NCI-H524 treated with DMSO at 0.1 percent for 48 hours (cell line): Measurements from ENCODE around the gene TUBGCP3.

Experiments used
- DNase-seq: peaks from one replicate; lab custom pipeline; 2025; lab: John Stamatoyannopoulos, UW

The TUBGCP3 gene

GRCh38 chr13:112617754-112618375 is 29.9 kb upstream of the TUBGCP3 start:
- no peak for DNase-seq

GRCh38 chr13:112616586-112617362 is 28.8 kb upstream of the TUBGCP3 start:
- DNase-seq: no peak

GRCh38 chr13:112615391-112615790 is 27.4 kb upstream of the TUBGCP3 start:
- no peak for DNase-seq

- no peak for DNase-seq
Observed at GRCh38 chr13:112614835-112615234, 26.9 kb upstream of the TUBGCP3 start.

- no peak for DNase-seq
Observed at GRCh38 chr13:112608212-112608611, 20.3 kb upstream of the TUBGCP3 start.

- DNase-seq: peak; percentile 39
Observed at GRCh38 chr13:112606109-112607001, 18.4 kb upstream of the TUBGCP3 start.

- DNase-seq: no peak
Observed at GRCh38 chr13:112605531-112605990, 17.6 kb upstream of the TUBGCP3 start.

GRCh38 chr13:112603641-112604225 is 15.8 kb upstream of the TUBGCP3 start:
- no peak for DNase-seq

- no peak for DNase-seq
Observed at GRCh38 chr13:112602189-112602588, 14.2 kb upstream of the TUBGCP3 start.

- DNase-seq: no peak
Observed at GRCh38 chr13:112601371-112601770, 13.4 kb upstream of the TUBGCP3 start.

GRCh38 chr13:112596235-112596634 is 8.3 kb upstream of the TUBGCP3 start:
- DNase-seq: no peak

- DNase-seq: no peak
Observed at GRCh38 chr13:112592647-112593046, 4.7 kb upstream of the TUBGCP3 start.

GRCh38 chr13:112592181-112592580 is 4.2 kb upstream of the TUBGCP3 start:
- DNase-seq: no peak

GRCh38 chr13:112588490-112589297 is 741 bp upstream of the TUBGCP3 start:
- no peak for DNase-seq

- no peak for DNase-seq
Observed at GRCh38 chr13:112587212-112587763, 665 bp downstream of the TUBGCP3 start.

- no peak for DNase-seq
Observed at GRCh38 chr13:112586334-112586960, 1.5 kb downstream of the TUBGCP3 start.

- DNase-seq: no peak
Observed at GRCh38 chr13:112583592-112584277, 4.2 kb downstream of the TUBGCP3 start.

GRCh38 chr13:112582263-112582662 is 5.7 kb downstream of the TUBGCP3 start:
- DNase-seq: no peak

GRCh38 chr13:112580912-112581311 is 7.0 kb downstream of the TUBGCP3 start:
- DNase-seq: no peak

- no peak for DNase-seq
Observed at GRCh38 chr13:112580211-112580610, 7.7 kb downstream of the TUBGCP3 start.
